Measurements from ENCODE around the gene RALY. TPM values are rescaled to one million over a fixed set of nuclear protein-coding genes. Genes with fewer than 3 reads are reported as not detected.

Gene RALY
- total RNA-seq, 1 experiment from 2014 or later, result 99.9 TPM

- no peak for DNase-seq (ENCODE audit: extremely low read depth, low read depth)
Observed at GRCh38 chr20:34045930-34046725, 52.4 kb downstream of the RALY start.

- DNase-seq (ENCODE audit: extremely low read depth, low read depth), result no peak
Observed at GRCh38 chr20:34047010-34047687, 53.4 kb downstream of the RALY start.

- no peak for DNase-seq (ENCODE audit: extremely low read depth, low read depth)
Observed at GRCh38 chr20:34047917-34048316, 54.2 kb downstream of the RALY start.

- DNase-seq (ENCODE audit: extremely low read depth, low read depth), result no peak
Observed at GRCh38 chr20:34049389-34049788, 55.7 kb downstream of the RALY start.

- DNase-seq (ENCODE audit: extremely low read depth, low read depth), result no peak
Observed at GRCh38 chr20:34049897-34050695, 56.4 kb downstream of the RALY start.

- no peak for DNase-seq (ENCODE audit: extremely low read depth, low read depth)
Observed at GRCh38 chr20:34052414-34052813, 58.7 kb downstream of the RALY start.

- no peak for DNase-seq (ENCODE audit: extremely low read depth, low read depth)
Observed at GRCh38 chr20:34055290-34055689, 61.6 kb downstream of the RALY start.

- DNase-seq (ENCODE audit: extremely low read depth, low read depth), result no peak
Observed at GRCh38 chr20:34058831-34059230, 65.1 kb downstream of the RALY start.

GRCh38 chr20:34060970-34061369 lies 67.3 kb downstream of the RALY start:
- DNase-seq (ENCODE audit: extremely low read depth, low read depth), result no peak

- DNase-seq (ENCODE audit: extremely low read depth, low read depth), result no peak
Observed at GRCh38 chr20:34061695-34062094, 68.0 kb downstream of the RALY start.

GRCh38 chr20:34062570-34063482 lies 69.1 kb downstream of the RALY start:
- DNase-seq (ENCODE audit: extremely low read depth, low read depth), result no peak

- no peak for DNase-seq (ENCODE audit: extremely low read depth, low read depth)
Observed at GRCh38 chr20:34064286-34064685, 70.6 kb downstream of the RALY start.

GRCh38 chr20:34065260-34065659 lies 71.5 kb downstream of the RALY start:
- DNase-seq (ENCODE audit: extremely low read depth, low read depth), result no peak

- DNase-seq (ENCODE audit: extremely low read depth, low read depth), result no peak
Observed at GRCh38 chr20:34066476-34067090, 72.9 kb downstream of the RALY start.

GRCh38 chr20:34068001-34068400 lies 74.3 kb downstream of the RALY start:
- DNase-seq (ENCODE audit: extremely low read depth, low read depth), result no peak

GRCh38 chr20:34069341-34070078 lies 75.8 kb downstream of the RALY start:
- DNase-seq (ENCODE audit: extremely low read depth, low read depth), result peak; percentile 81

GRCh38 chr20:34070079-34070439 lies 76.3 kb downstream of the RALY start:
- no peak for DNase-seq (ENCODE audit: extremely low read depth, low read depth)

- no peak for DNase-seq (ENCODE audit: extremely low read depth, low read depth)
Observed at GRCh38 chr20:34070859-34071258, 77.1 kb downstream of the RALY start.

- no peak for DNase-seq (ENCODE audit: extremely low read depth, low read depth)
Observed at GRCh38 chr20:34072076-34072475, 78.4 kb downstream of the RALY start.

Measured in NCI-H460 (cell line).